Measurements from ENCODE around the gene LPO. TPM values are rescaled to one million over a fixed set of nuclear protein-coding genes. Genes with fewer than 3 reads are reported as not detected.

Gene LPO
- total RNA-seq, 1 donor from 2014 or later, result not detected

GRCh38 chr17:58281511-58282011 is 43.2 kb downstream of the LPO start:
- Histone ChIP-seq H3K4me3 (ENCODE audit: low read length in 3 of 3) (no peak overlapping the region), H3K9ac (ENCODE audit: low read depth in 1 of 3, low read length in 3 of 3) (no peak overlapping the region), H3K27ac (ENCODE audit: low read depth, low read length) (no peak overlapping the region), H3K9me3 (ENCODE audit: control insufficient read depth in 3 of 3, low read length in 3 of 3) (no peaks in the 10 kb centered on the region), H3K4me1 (ENCODE audit: control insufficient read depth in 3 of 3, insufficient read depth in 3 of 3, low read length in 3 of 3) (peaks cover 4 to 14% (median 12%) of the 10 kb centered on the region in 3 donors), H3K27me3 (ENCODE audit: control insufficient read depth in 3 of 3, insufficient read depth in 3 of 3, low read length in 3 of 3) (peaks cover 0 to 18% (median 12%) of the 10 kb centered on the region in 3 donors), H3K36me3 (ENCODE audit: control insufficient read depth in 3 of 3, insufficient read depth in 3 of 3, low read length in 3 of 3) (no peaks in the 10 kb centered on the region)

GRCh38 chr17:58282442-58282841 is 44.1 kb downstream of the LPO start:
- no peak overlapping the region for H3K4me3 ChIP-seq (ENCODE audit: low read length in 3 of 3)
- no peak overlapping the region for H3K27ac ChIP-seq (ENCODE audit: low read depth, low read length)
- peaks cover 4 to 14% (median 12%) of the 10 kb centered on the region in 3 donors for H3K4me1 ChIP-seq (ENCODE audit: control insufficient read depth in 3 of 3, insufficient read depth in 3 of 3, low read length in 3 of 3)
- H3K9ac ChIP-seq (ENCODE audit: low read depth in 1 of 3, low read length in 3 of 3), result no peak overlapping the region
- H3K9me3 ChIP-seq (ENCODE audit: control insufficient read depth in 3 of 3, low read length in 3 of 3), result no peaks in the 10 kb centered on the region
- H3K27me3 ChIP-seq (ENCODE audit: control insufficient read depth in 3 of 3, insufficient read depth in 3 of 3, low read length in 3 of 3), result peaks cover 0 to 18% (median 12%) of the 10 kb centered on the region in 3 donors
- H3K36me3 ChIP-seq (ENCODE audit: control insufficient read depth in 3 of 3, insufficient read depth in 3 of 3, low read length in 3 of 3), result no peaks in the 10 kb centered on the region

DNA sequence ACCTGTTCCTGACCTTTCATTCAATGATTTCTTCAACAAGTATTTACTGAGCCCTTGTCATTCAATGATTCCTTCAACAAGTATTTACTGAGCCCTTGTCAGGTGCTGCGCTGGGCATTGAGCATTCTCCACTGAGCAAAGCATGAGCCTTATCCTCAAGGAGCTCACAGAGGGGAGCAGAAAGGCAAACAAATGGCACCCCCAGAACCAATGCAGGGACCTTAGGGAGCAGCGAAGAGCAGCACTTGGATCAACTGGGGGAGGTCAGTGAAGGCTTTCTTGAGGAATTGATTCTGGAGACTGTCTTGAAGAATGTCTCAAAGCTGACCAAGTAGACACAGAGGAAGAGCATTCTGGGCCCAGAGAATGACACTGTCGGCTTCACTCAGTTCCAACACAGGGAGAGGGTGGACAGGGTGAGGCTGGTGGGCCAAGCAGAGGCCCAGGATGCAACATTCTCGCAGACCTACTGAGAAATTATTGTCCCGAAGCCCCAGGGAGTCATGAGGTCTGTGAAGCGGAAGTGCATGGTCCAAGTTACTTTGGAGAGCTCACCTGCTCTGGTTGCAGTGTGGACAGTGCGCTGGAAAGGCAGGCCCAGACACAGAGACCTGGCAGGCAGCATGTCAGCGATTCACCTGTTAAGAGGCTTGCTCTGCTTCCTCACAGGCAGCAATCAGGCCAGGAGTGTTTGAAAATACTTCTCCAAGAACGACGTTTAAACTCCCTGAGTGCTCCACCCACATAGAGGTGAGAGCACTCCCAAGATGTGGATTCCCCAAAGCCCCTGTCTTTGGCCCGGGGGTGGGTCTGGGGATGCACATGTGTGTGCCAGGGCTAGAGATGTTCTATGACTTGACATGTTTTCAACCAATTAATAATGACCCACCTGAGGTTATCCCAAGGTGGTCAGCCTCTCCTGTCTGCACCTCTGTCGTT is 45.6 kb downstream of the LPO start:
- H3K27ac ChIP-seq (ENCODE audit: low read depth, low read length), result no peak overlapping the region
- no peaks in the 10 kb centered on the region for H3K9me3 ChIP-seq (ENCODE audit: control insufficient read depth in 3 of 3, low read length in 3 of 3)
- H3K9ac ChIP-seq (ENCODE audit: low read depth in 1 of 3, low read length in 3 of 3), result no peak overlapping the region
- peaks cover 4 to 7% (median 5%) of the 10 kb centered on the region in 3 donors for H3K4me1 ChIP-seq (ENCODE audit: control insufficient read depth in 3 of 3, insufficient read depth in 3 of 3, low read length in 3 of 3)
- peaks cover 0 to 18% (median 12%) of the 10 kb centered on the region in 3 donors for H3K27me3 ChIP-seq (ENCODE audit: control insufficient read depth in 3 of 3, insufficient read depth in 3 of 3, low read length in 3 of 3)
- no peaks in the 10 kb centered on the region for H3K36me3 ChIP-seq (ENCODE audit: control insufficient read depth in 3 of 3, insufficient read depth in 3 of 3, low read length in 3 of 3)
- H3K4me3 ChIP-seq (ENCODE audit: low read length in 3 of 3), result no peak overlapping the region

DNA sequence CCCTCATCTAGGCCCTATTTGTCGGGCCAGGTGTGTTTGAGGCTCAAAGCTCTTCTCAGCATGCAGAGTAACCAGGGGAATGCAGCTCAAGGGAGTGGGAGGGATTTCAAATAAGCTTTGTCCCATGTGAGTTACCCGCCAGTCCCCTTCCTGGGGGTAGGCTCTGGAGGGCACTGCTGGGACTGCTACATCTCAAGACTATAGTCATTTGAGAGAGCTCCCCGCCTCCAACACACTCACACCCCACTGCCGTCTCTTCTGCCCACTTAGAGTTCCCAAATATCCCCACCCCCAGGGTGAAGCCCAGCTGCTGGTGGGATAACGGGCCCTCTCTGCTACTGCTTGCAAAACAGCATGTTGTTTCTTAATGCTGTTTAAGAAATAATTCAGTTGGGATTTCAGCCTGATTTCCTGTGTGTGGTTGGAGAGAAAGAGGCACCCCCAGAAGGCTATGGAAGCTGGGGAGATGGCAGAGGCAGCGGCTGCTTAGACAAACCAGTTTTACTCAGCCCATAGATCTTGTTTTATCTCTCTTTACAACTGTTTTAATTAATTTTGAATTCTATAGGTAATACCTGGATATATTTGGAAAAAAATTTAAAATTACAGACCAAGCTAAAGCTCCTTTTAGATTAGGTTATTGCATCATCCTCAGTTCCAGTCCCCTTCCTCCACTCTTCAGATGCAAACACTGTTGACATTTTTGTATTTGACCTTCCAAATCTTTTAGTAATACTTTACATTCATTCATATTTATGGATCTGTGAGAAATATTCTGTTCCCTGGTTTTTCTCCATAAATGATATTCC is 46.4 kb downstream of the LPO start:
- no peak overlapping the region for H3K27ac ChIP-seq (ENCODE audit: low read depth, low read length)
- no peaks in the 10 kb centered on the region for H3K36me3 ChIP-seq (ENCODE audit: control insufficient read depth in 3 of 3, insufficient read depth in 3 of 3, low read length in 3 of 3)
- no peak overlapping the region for H3K4me3 ChIP-seq (ENCODE audit: low read length in 3 of 3)
- H3K9me3 ChIP-seq (ENCODE audit: control insufficient read depth in 3 of 3, low read length in 3 of 3), result no peaks in the 10 kb centered on the region
- peaks cover 0 to 9% (median 9%) of the 10 kb centered on the region in 3 donors for H3K27me3 ChIP-seq (ENCODE audit: control insufficient read depth in 3 of 3, insufficient read depth in 3 of 3, low read length in 3 of 3)
- no peak overlapping the region for H3K9ac ChIP-seq (ENCODE audit: low read depth in 1 of 3, low read length in 3 of 3)
- no peaks in the 10 kb centered on the region for H3K4me1 ChIP-seq (ENCODE audit: control insufficient read depth in 3 of 3, insufficient read depth in 3 of 3, low read length in 3 of 3)

- no peaks in the 10 kb centered on the region for H3K36me3 ChIP-seq (ENCODE audit: control insufficient read depth in 3 of 3, insufficient read depth in 3 of 3, low read length in 3 of 3)
- H3K4me1 ChIP-seq (ENCODE audit: control insufficient read depth in 3 of 3, insufficient read depth in 3 of 3, low read length in 3 of 3), result no peaks in the 10 kb centered on the region
- peaks cover 0 to 9% (median 7%) of the 10 kb centered on the region in 3 donors for H3K27me3 ChIP-seq (ENCODE audit: control insufficient read depth in 3 of 3, insufficient read depth in 3 of 3, low read length in 3 of 3)
Measured at GRCh38 chr17:58285422-58285810, 47.0 kb downstream of the LPO start.

GRCh38 chr17:58289869-58290268 is 51.5 kb downstream of the LPO start:
- no peaks in the 10 kb centered on the region for H3K4me1 ChIP-seq (ENCODE audit: control insufficient read depth in 3 of 3, insufficient read depth in 3 of 3, low read length in 3 of 3)
- H3K9ac ChIP-seq (ENCODE audit: low read depth in 1 of 3, low read length in 3 of 3), result no peak overlapping the region
- H3K27ac ChIP-seq (ENCODE audit: low read depth, low read length), result no peak overlapping the region
- peaks cover 0 to 6% (median 3%) of the 10 kb centered on the region in 3 donors for H3K27me3 ChIP-seq (ENCODE audit: control insufficient read depth in 3 of 3, insufficient read depth in 3 of 3, low read length in 3 of 3)
- H3K36me3 ChIP-seq (ENCODE audit: control insufficient read depth in 3 of 3, insufficient read depth in 3 of 3, low read length in 3 of 3), result no peaks in the 10 kb centered on the region
- H3K9me3 ChIP-seq (ENCODE audit: control insufficient read depth in 3 of 3, low read length in 3 of 3), result no peaks in the 10 kb centered on the region
- no peak overlapping the region for H3K4me3 ChIP-seq (ENCODE audit: low read length in 3 of 3)

More at GRCh38 chr17:58285422-58285810, 47.0 kb downstream of the LPO start:
- Histone ChIP-seq H3K9ac (ENCODE audit: low read depth in 1 of 3, low read length in 3 of 3) (no peak overlapping the region), H3K9me3 (ENCODE audit: control insufficient read depth in 3 of 3, low read length in 3 of 3) (no peaks in the 10 kb centered on the region), H3K4me3 (ENCODE audit: low read length in 3 of 3) (no peak overlapping the region), H3K27ac (ENCODE audit: low read depth, low read length) (no peak overlapping the region)

GRCh38 chr17:58291246-58291645 is 52.9 kb downstream of the LPO start:
- H3K9me3 ChIP-seq (ENCODE audit: control insufficient read depth in 3 of 3, low read length in 3 of 3), result no peaks in the 10 kb centered on the region
- H3K27me3 ChIP-seq (ENCODE audit: control insufficient read depth in 3 of 3, insufficient read depth in 3 of 3, low read length in 3 of 3), result peaks cover 0 to 6% (median 3%) of the 10 kb centered on the region in 3 donors
- H3K36me3 ChIP-seq (ENCODE audit: control insufficient read depth in 3 of 3, insufficient read depth in 3 of 3, low read length in 3 of 3), result no peaks in the 10 kb centered on the region
- H3K4me1 ChIP-seq (ENCODE audit: control insufficient read depth in 3 of 3, insufficient read depth in 3 of 3, low read length in 3 of 3), result no peaks in the 10 kb centered on the region
- H3K9ac ChIP-seq (ENCODE audit: low read depth in 1 of 3, low read length in 3 of 3), result no peak overlapping the region
- H3K4me3 ChIP-seq (ENCODE audit: low read length in 3 of 3), result no peak overlapping the region
- H3K27ac ChIP-seq (ENCODE audit: low read depth, low read length), result no peak overlapping the region

GRCh38 chr17:58294034-58294433 is 55.6 kb downstream of the LPO start:
- Histone ChIP-seq H3K36me3 (ENCODE audit: control insufficient read depth in 3 of 3, insufficient read depth in 3 of 3, low read length in 3 of 3) (no peaks in the 10 kb centered on the region), H3K27ac (ENCODE audit: low read depth, low read length) (no peak overlapping the region), H3K4me1 (ENCODE audit: control insufficient read depth in 3 of 3, insufficient read depth in 3 of 3, low read length in 3 of 3) (no peaks in the 10 kb centered on the region), H3K27me3 (ENCODE audit: control insufficient read depth in 3 of 3, insufficient read depth in 3 of 3, low read length in 3 of 3) (peaks cover 0 to 6% (median 3%) of the 10 kb centered on the region in 3 donors), H3K9ac (ENCODE audit: low read depth in 1 of 3, low read length in 3 of 3) (no peak overlapping the region), H3K4me3 (ENCODE audit: low read length in 3 of 3) (no peak overlapping the region), H3K9me3 (ENCODE audit: control insufficient read depth in 3 of 3, low read length in 3 of 3) (peaks cover 0 to 4% (median 0%) of the 10 kb centered on the region in 3 donors)

DNA sequence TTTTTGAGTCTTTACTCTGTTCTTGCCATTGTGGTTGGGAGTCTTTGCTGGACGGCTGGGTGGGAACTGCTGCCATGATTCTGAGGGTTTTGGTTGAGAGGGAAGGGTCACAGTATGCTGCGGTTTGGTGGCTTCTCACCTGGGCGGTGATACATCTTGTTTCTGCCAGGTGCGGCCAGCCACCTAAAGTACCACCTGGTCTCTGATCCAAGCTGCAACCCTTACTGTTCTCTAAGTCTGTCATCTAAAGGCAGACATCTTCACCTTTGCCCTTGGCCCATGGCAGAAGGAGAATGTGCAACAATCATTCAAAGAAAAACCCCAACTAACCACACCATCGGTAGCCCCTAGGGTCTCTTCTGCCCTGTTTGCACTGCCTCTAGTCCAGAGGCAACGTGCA is 62.0 kb downstream of the LPO start:
- Histone ChIP-seq H3K27me3 (ENCODE audit: control insufficient read depth in 3 of 3, insufficient read depth in 3 of 3, low read length in 3 of 3) (no peaks in the 10 kb centered on the region), H3K36me3 (ENCODE audit: control insufficient read depth in 3 of 3, insufficient read depth in 3 of 3, low read length in 3 of 3) (peaks cover 0 to 3% (median 0%) of the 10 kb centered on the region in 3 donors), H3K27ac (ENCODE audit: low read depth, low read length) (no peak overlapping the region), H3K4me3 (ENCODE audit: low read length in 3 of 3) (no peak overlapping the region), H3K9me3 (ENCODE audit: control insufficient read depth in 3 of 3, low read length in 3 of 3) (peaks cover 0 to 4% (median 0%) of the 10 kb centered on the region in 3 donors), H3K4me1 (ENCODE audit: control insufficient read depth in 3 of 3, insufficient read depth in 3 of 3, low read length in 3 of 3) (no peaks in the 10 kb centered on the region), H3K9ac (ENCODE audit: low read depth in 1 of 3, low read length in 3 of 3) (no peak overlapping the region)

All from skeletal muscle tissue (tissue), 4 donors.